Astrocyte (in vitro differentiated cells and primary cell): ENCODE results near the gene CLDND1.

Experiments used
- EZH2 ChIP-seq: IDR thresholded peaks from 2 replicates; pipeline ENCODE4 v1.6.1; 2012; ENCODE audit warnings: mild to moderate bottlenecking, low read length, inconsistent platforms; ENCODE audit not compliant: insufficient read depth
- TF ChIP-seq, protein P1 (sequence below): IDR thresholded peaks from 2 replicates; pipeline ENCODE4 v1.5.1; 2011; ENCODE audit warnings: low read depth, mild to moderate bottlenecking, inconsistent platforms, low read length, moderate library complexity; ENCODE audit not compliant: insufficient read depth

DNA sequence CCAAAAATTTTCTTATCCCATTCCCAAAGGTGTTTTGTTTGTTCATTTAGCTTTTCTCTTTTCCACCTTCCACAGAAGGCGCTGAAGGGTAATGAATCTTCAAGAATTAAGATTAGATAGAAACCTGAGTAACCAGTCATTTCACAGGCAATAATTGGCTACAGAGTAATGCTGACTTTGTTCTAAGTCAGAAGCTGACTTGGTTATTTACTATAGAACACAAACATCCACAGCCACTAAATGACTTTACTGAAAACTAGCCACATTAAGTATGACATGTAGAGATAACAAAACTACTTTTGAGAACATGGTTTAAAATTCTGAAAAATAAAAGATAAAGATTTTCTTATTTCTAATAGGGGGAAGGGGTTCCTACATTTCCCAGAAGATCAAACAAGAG, 7.8 kb downstream of the CLDND1 start:
- no peak for TF ChIP-seq EZH2
- TF ChIP-seq, protein P1, sequence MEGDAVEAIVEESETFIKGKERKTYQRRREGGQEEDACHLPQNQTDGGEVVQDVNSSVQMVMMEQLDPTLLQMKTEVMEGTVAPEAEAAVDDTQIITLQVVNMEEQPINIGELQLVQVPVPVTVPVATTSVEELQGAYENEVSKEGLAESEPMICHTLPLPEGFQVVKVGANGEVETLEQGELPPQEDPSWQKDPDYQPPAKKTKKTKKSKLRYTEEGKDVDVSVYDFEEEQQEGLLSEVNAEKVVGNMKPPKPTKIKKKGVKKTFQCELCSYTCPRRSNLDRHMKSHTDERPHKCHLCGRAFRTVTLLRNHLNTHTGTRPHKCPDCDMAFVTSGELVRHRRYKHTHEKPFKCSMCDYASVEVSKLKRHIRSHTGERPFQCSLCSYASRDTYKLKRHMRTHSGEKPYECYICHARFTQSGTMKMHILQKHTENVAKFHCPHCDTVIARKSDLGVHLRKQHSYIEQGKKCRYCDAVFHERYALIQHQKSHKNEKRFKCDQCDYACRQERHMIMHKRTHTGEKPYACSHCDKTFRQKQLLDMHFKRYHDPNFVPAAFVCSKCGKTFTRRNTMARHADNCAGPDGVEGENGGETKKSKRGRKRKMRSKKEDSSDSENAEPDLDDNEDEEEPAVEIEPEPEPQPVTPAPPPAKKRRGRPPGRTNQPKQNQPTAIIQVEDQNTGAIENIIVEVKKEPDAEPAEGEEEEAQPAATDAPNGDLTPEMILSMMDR = no peak
